Measurements from ENCODE around the gene RBMS1.
"Not testable (repeated sequence)": the region's sequence is repeated elsewhere in the genome, so short reads cannot be mapped to it uniquely, and the experiment has no call there.

Gene RBMS1

GRCh38 chr2:160490733-160491685 is 2.6 kb downstream of the RBMS1 start:
- H3K4me1 Mint-ChIP-seq = peaks cover 59% of the 10 kb centered on the region
- H3K4me3 Mint-ChIP-seq = peak overlapping the region; percentile 99
- CTCF ChIA-PET = interaction anchor here (1.0 to 1.1 kb wide), 2 partner anchors 62 to 167 kb away, joined by 3 read pairs; no protein-coding TSS in a partner anchor
- peak overlapping the region; percentile 97 for H3K27ac Mint-ChIP-seq
- H3K36me3 Mint-ChIP-seq = peaks cover 21% of the 10 kb centered on the region
- no peaks in the 10 kb centered on the region for H3K9me3 Mint-ChIP-seq
- no peak for DNase-seq
- H3K27me3 Mint-ChIP-seq = peaks cover 17% of the 10 kb centered on the region

- DNase-seq = no peak
- Mint-ChIP-seq H3K4me3 (no peak overlapping the region), H3K9me3 (no peaks in the 10 kb centered on the region), H3K27ac (no peak overlapping the region), H3K36me3 (peaks cover 22% of the 10 kb centered on the region), H3K27me3 (peaks cover 6% of the 10 kb centered on the region), H3K4me1 (peaks cover 72% of the 10 kb centered on the region)
- CTCF ChIA-PET = interaction anchor here (0.8 kb wide), 1 partner anchor 10 kb away, joined by 3 read pairs; no protein-coding TSS in a partner anchor
Observed at GRCh38 chr2:160489111-160489510, 4.5 kb downstream of the RBMS1 start.

GRCh38 chr2:160488289-160488688 is 5.3 kb downstream of the RBMS1 start:
- H3K27me3 Mint-ChIP-seq, DNase-seq, H3K4me3 Mint-ChIP-seq, H3K9me3 Mint-ChIP-seq, H3K27ac Mint-ChIP-seq: not testable (repeated sequence)
- Mint-ChIP-seq H3K36me3 (peaks cover 22% of the 10 kb centered on the region), H3K4me1 (peaks cover 79% of the 10 kb centered on the region)
- CTCF ChIA-PET = interaction anchor here (0.6 kb wide), 2 partner anchors 102 to 505 kb away, joined by 3 read pairs; no protein-coding TSS in a partner anchor

- DNase-seq = no peak
Observed at GRCh38 chr2:160486341-160486740, 7.3 kb downstream of the RBMS1 start.

GRCh38 chr2:160484859-160485520 is 8.6 kb downstream of the RBMS1 start:
- Mint-ChIP-seq H3K27ac (peak overlapping the region; percentile 96), H3K9me3 (no peaks in the 10 kb centered on the region), H3K36me3 (peaks cover 16% of the 10 kb centered on the region), H3K4me3 (peak overlapping the region; percentile 65), H3K4me1 (peaks cover 80% of the 10 kb centered on the region), H3K27me3 (no peaks in the 10 kb centered on the region)
- CTCF ChIA-PET = interaction anchor here (0.5 to 2.2 kb wide), 2 partner anchors 56 to 161 kb away, joined by 3 to 10 read pairs; no protein-coding TSS in a partner anchor
- peak; percentile 58 for DNase-seq

More at GRCh38 chr2:160486341-160486740, 7.3 kb downstream of the RBMS1 start:
- Mint-ChIP-seq H3K36me3 (peaks cover 18% of the 10 kb centered on the region), H3K27me3 (no peaks in the 10 kb centered on the region), H3K4me1 (peaks cover 85% of the 10 kb centered on the region), H3K4me3 (no peak overlapping the region), H3K27ac (peak overlapping the region; percentile 28), H3K9me3 (no peaks in the 10 kb centered on the region)
- CTCF ChIA-PET = no interaction called here

- peak; percentile 56 for DNase-seq
- CTCF ChIA-PET = no interaction called here
- H3K36me3 Mint-ChIP-seq = peaks cover 15% of the 10 kb centered on the region
- peak overlapping the region; percentile 95 for H3K27ac Mint-ChIP-seq
- peaks cover 81% of the 10 kb centered on the region for H3K4me1 Mint-ChIP-seq
- H3K4me3 Mint-ChIP-seq = peak overlapping the region; percentile 59
- H3K27me3 Mint-ChIP-seq = peaks cover 4% of the 10 kb centered on the region
- H3K9me3 Mint-ChIP-seq = no peaks in the 10 kb centered on the region
Observed at GRCh38 chr2:160482673-160483072, 10.9 kb downstream of the RBMS1 start.

GRCh38 chr2:160479269-160479668 is 14.3 kb downstream of the RBMS1 start:
- no peak overlapping the region for H3K4me3 Mint-ChIP-seq
- no peak for DNase-seq

GRCh38 chr2:160478660-160479059 is 14.9 kb downstream of the RBMS1 start:
- H3K4me3 Mint-ChIP-seq = no peak overlapping the region
- no peak for DNase-seq
- CTCF ChIA-PET = interaction anchor here (0.9 kb wide), 1 partner anchor 11 kb away, joined by 3 read pairs; no protein-coding TSS in a partner anchor
- H3K36me3 Mint-ChIP-seq = peaks cover 21% of the 10 kb centered on the region
- no peaks in the 10 kb centered on the region for H3K9me3 Mint-ChIP-seq
- peaks cover 72% of the 10 kb centered on the region for H3K4me1 Mint-ChIP-seq
- no peak overlapping the region for H3K27ac Mint-ChIP-seq
- peaks cover 4% of the 10 kb centered on the region for H3K27me3 Mint-ChIP-seq

More at GRCh38 chr2:160479269-160479668, 14.3 kb downstream of the RBMS1 start:
- H3K9me3 Mint-ChIP-seq = no peaks in the 10 kb centered on the region
- H3K4me1 Mint-ChIP-seq = peaks cover 73% of the 10 kb centered on the region
- no peak overlapping the region for H3K27ac Mint-ChIP-seq
- peaks cover 21% of the 10 kb centered on the region for H3K36me3 Mint-ChIP-seq
- CTCF ChIA-PET = interaction anchor here (0.9 kb wide), 1 partner anchor 10 kb away, joined by 3 read pairs; no protein-coding TSS in a partner anchor
- peaks cover 4% of the 10 kb centered on the region for H3K27me3 Mint-ChIP-seq

GRCh38 chr2:160477032-160477431 is 16.6 kb downstream of the RBMS1 start:
- H3K4me1 Mint-ChIP-seq = peaks cover 76% of the 10 kb centered on the region
- peak overlapping the region; percentile 75 for H3K27ac Mint-ChIP-seq
- DNase-seq = no peak
- peaks cover 4% of the 10 kb centered on the region for H3K27me3 Mint-ChIP-seq
- peaks cover 20% of the 10 kb centered on the region for H3K36me3 Mint-ChIP-seq
- no peak overlapping the region for H3K4me3 Mint-ChIP-seq
- H3K9me3 Mint-ChIP-seq = no peaks in the 10 kb centered on the region
- CTCF ChIA-PET = no interaction called here

- Mint-ChIP-seq H3K9me3 (no peaks in the 10 kb centered on the region), H3K27me3 (peaks cover 4% of the 10 kb centered on the region), H3K27ac (peak overlapping the region; percentile 87), H3K36me3 (peaks cover 19% of the 10 kb centered on the region), H3K4me1 (peaks cover 77% of the 10 kb centered on the region), H3K4me3 (no peak overlapping the region)
- CTCF ChIA-PET = no interaction called here
- DNase-seq = no peak
Observed at GRCh38 chr2:160474891-160475787, 18.5 kb downstream of the RBMS1 start.

- no peaks in the 10 kb centered on the region for H3K9me3 Mint-ChIP-seq
- CTCF ChIA-PET = no interaction called here
- peak overlapping the region; percentile 87 for H3K27ac Mint-ChIP-seq
- H3K4me3 Mint-ChIP-seq = peak overlapping the region; percentile 49
- H3K36me3 Mint-ChIP-seq = peaks cover 19% of the 10 kb centered on the region
- H3K4me1 Mint-ChIP-seq = peaks cover 80% of the 10 kb centered on the region
- no peak for DNase-seq
- H3K27me3 Mint-ChIP-seq = no peaks in the 10 kb centered on the region
Observed at GRCh38 chr2:160474319-160474645, 19.3 kb downstream of the RBMS1 start.

- no peak for DNase-seq
- Mint-ChIP-seq H3K36me3 (peaks cover 15% of the 10 kb centered on the region), H3K9me3 (no peaks in the 10 kb centered on the region), H3K27me3 (no peaks in the 10 kb centered on the region), H3K27ac (peak overlapping the region; percentile 87), H3K4me3 (peak overlapping the region; percentile 49), H3K4me1 (peaks cover 77% of the 10 kb centered on the region)
- CTCF ChIA-PET = no interaction called here
Observed at GRCh38 chr2:160473468-160474318, 19.9 kb downstream of the RBMS1 start.

- no peak overlapping the region for H3K4me3 Mint-ChIP-seq
- DNase-seq = no peak
- CTCF ChIA-PET = interaction anchor here (0.7 kb wide), 1 partner anchor 44 kb away, joined by 3 read pairs; no protein-coding TSS in a partner anchor
- H3K27ac Mint-ChIP-seq = peak overlapping the region; percentile 58
- H3K9me3 Mint-ChIP-seq = no peaks in the 10 kb centered on the region
- H3K4me1 Mint-ChIP-seq = peaks cover 72% of the 10 kb centered on the region
- H3K36me3 Mint-ChIP-seq = peaks cover 12% of the 10 kb centered on the region
- H3K27me3 Mint-ChIP-seq = no peaks in the 10 kb centered on the region
Observed at GRCh38 chr2:160472839-160473251, 20.8 kb downstream of the RBMS1 start.

All from activated naive CD4-positive, alpha-beta T cell treated with anti-CD3 and anti-CD28 coated beads, Interleukin-2, amount 10 ng/mL, durations not matched to agents 7 days and 5 days (primary cell).